Psoas muscle (tissue), 8 donors: Measurements from ENCODE around the gene NDUFA3. TPM values are rescaled to one million over a fixed set of nuclear protein-coding genes. Genes with fewer than 3 reads are reported as not detected.
A peak's percentile ranks its signal among the peaks of the same experiment; 100 is the strongest.

Source experiments
- ATAC-seq, 4 donors: fragments of 200-7000 bp; cut with Tn5 transposase; one replicate each; pipeline ENCODE4 v1.9.1; 2020; ENCODE audit warnings: moderate library complexity in 3 of 4, mild to moderate bottlenecking in 2 of 4
- DNase-seq, 2 donors: peaks; one replicate each; pipeline ENCODE4 v3.0.0-alpha.2; 2020
- H3K27ac ChIP-seq: fragments of 200-600 bp; one replicate; pipeline ENCODE4 v1.8.0; 2022
- H3K27me3 ChIP-seq, 3 donors: fragments of 200-600 bp in 1 of 3; one replicate each; pipeline versions ENCODE4 v1.6.1 to v1.8.0; 2013 to 2022; ENCODE audit warnings: low read length in 2 of 3, mild to moderate bottlenecking in 2 of 3, moderate library complexity in 1 of 3; ENCODE audit not compliant: insufficient read depth in 3 of 3
- H3K36me3 ChIP-seq, 2 donors: fragments of 200-600 bp in 1 of 2; one replicate each; pipeline versions ENCODE4 v1.6.1 to v1.8.0; 2013 to 2022; ENCODE audit warnings: low read depth in 1 of 2, mild to moderate bottlenecking in 1 of 2, moderate library complexity in 1 of 2; ENCODE audit not compliant: insufficient read depth in 1 of 2
- H3K4me1 ChIP-seq: fragments of 200-600 bp; one replicate; pipeline ENCODE4 v1.8.0; 2022
- H3K4me3 ChIP-seq: fragments of 200-600 bp; one replicate; pipeline ENCODE4 v1.8.0; 2022; ENCODE audit warnings: mild to moderate bottlenecking
- H3K9me3 ChIP-seq: fragments of 200-600 bp; one replicate; pipeline ENCODE4 v1.8.0; 2022
- CTCF ChIP-seq: fragments of 200-600 bp; IDR thresholded peaks from one replicate; pipeline ENCODE4 v1.8.0; 2022; ENCODE audit warnings: antibody characterized with exemption
- WGBS, 3 donors: extraction: QIAGEN DNeasy Blood & Tissue Kit; methylation state at CpG; one replicate each; pipeline versions ENCODE4 v1.1.6 to v1.1.7; 2013; 5-methylcytosine and 5-hydroxymethylcytosine counted together
- intact Hi-C, 2 donors: fragments of 100-400 bp; cut with DNase I; formaldehyde crosslinking; loops; one replicate each; pipeline versions ENCODE4 v1.11.0 to v1.14.2; 2022
- polyA plus RNA-seq, 3 donors: library from polyadenylated mRNA; stranded (reverse); fragments of 200-250 nt; gene quantifications; one replicate each; pipeline ENCODE4 v1.2.3, GENCODE V29; 2013
- total RNA-seq, 4 donors: library from RNA; stranded (reverse); fragmentation: NEBNext Ultra II Directional in 2 of 4; extraction: Animal tissue kit (Norgen Biotek cat#: 25700) in 2 of 4; gene quantifications; one replicate each; pipeline versions ENCODE4 v1.2.1 to v1.2.4, GENCODE V29; 2021 to 2023
- donor health status: healthy with polysubstance abuse.
- donor health status: DM: no; HTN: no; CAD: no; lungs with moderate emphysema.
- donor health status: Bipolar disorder and iron deficiency.
- donor health status: healthy.
- donor health status: DM: yes; HTN: yes; CAD: no.
- donor health status: DM: no; HTN: no; CAD: no.
- donor health status: DM: no; HTN: no; CAD: no.
- donor health status: DM: yes; HTN: yes; CAD: no.

NDUFA3 gene
- total and polyA plus RNA-seq, 7 donors, result 260 to 473 (median 326) TPM

GRCh38 chr19:54114340-54115108 is 11.9 kb downstream of the NDUFA3 start:
- Histone ChIP-seq H3K4me3 (peak overlapping the region; percentile 86), H3K9me3 (no peaks in the 10 kb centered on the region), H3K36me3 (peaks cover 2 to 58% of the 10 kb centered on the region in 2 donors), H3K27ac (peak overlapping the region; percentile 93), H3K27me3 (no peaks in the 10 kb centered on the region), H3K4me1 (peaks cover 17% of the 10 kb centered on the region)
- peak in 3 of 4 donors; percentile 1 to 3 (median 1) for ATAC-seq
- peak in 1 of 2 donors; percentile 69 for DNase-seq
- no peak for TF ChIP-seq CTCF
- intact Hi-C loops, result loop anchor here in 1 of 2 donors (10.0 kb wide), 1 partner anchor 140 kb away; no protein-coding TSS in a partner anchor
- 9 to 25% (median 14%) methylated on average over 27 to 28 of the region's 28 CpGs for WGBS, 3 donors

GRCh38 chr19:54115109-54116063 is 12.7 kb downstream of the NDUFA3 start, which contains the start of the genes PRPF31 and TFPT:
PRPF31 (plus strand) TSS chr19:54115754; CDS start chr19:54118279, 2,525 bp downstream.
TFPT (minus strand) TSS chr19:54115657; CDS start chr19:54115269, 388 bp downstream.
- Histone ChIP-seq H3K9me3 (no peaks in the 10 kb centered on the region), H3K27me3 (no peaks in the 10 kb centered on the region), H3K27ac (peak within 1 kb of the TSS; percentile 93), H3K36me3 (peaks cover 0 to 58% of the 10 kb centered on the region in 2 donors), H3K4me3 (peak within 1 kb of the TSS; percentile 86), H3K4me1 (peaks cover 17% of the 10 kb centered on the region)
- DNase-seq (peak; percentile 97 to 98), ATAC-seq (peak; percentile 92 to 96 (median 94))
- WGBS, 3 donors, result 0 to 1% (median 0%) methylated on average over 60 of the region's 60 CpGs
- TF ChIP-seq CTCF, result no peak
- intact Hi-C loops, result loop anchor here in 1 of 2 donors (10.0 kb wide), 1 partner anchor 141 kb away; no protein-coding TSS in a partner anchor

GRCh38 chr19:54121259-54121658 is 18.6 kb downstream of the NDUFA3 start:
- H3K27ac ChIP-seq, result no peak overlapping the region
- peaks cover 10% of the 10 kb centered on the region for H3K4me1 ChIP-seq
- ATAC-seq (no peak), DNase-seq (no peak)
- 88 to 91% (median 90%) methylated on average over 8 to 10 of the region's 10 CpGs for WGBS, 3 donors
- no peak for TF ChIP-seq CTCF
- no peaks in the 10 kb centered on the region for H3K27me3 ChIP-seq
- intact Hi-C loops, result no loop called here
- H3K36me3 ChIP-seq, result peaks cover 0 to 84% of the 10 kb centered on the region in 2 donors
- H3K9me3 ChIP-seq, result no peaks in the 10 kb centered on the region
- no peak overlapping the region for H3K4me3 ChIP-seq

- no peak for TF ChIP-seq CTCF
- DNase-seq, result no peak
- H3K4me1 ChIP-seq, result no peaks in the 10 kb centered on the region
- no peak overlapping the region for H3K27ac ChIP-seq
- H3K9me3 ChIP-seq, result no peaks in the 10 kb centered on the region
- H3K4me3 ChIP-seq, result no peak overlapping the region
- 88 to 91% (median 89%) methylated on average over 17 of the region's 17 CpGs for WGBS, 3 donors
- H3K36me3 ChIP-seq, result peaks cover 0 to 97% of the 10 kb centered on the region in 2 donors
- no peak for ATAC-seq
- no peaks in the 10 kb centered on the region for H3K27me3 ChIP-seq
- intact Hi-C loops, result no loop called here
Observed at GRCh38 chr19:54123682-54124081, 21.0 kb downstream of the NDUFA3 start.
